Mucosa of gallbladder (tissue), 1 donor: Measurements from ENCODE around the gene ATOH8. TPM values are rescaled to one million over a fixed set of nuclear protein-coding genes. Genes with fewer than 3 reads are reported as not detected.
"Not testable (repeated sequence)": the region's sequence is repeated elsewhere in the genome, so short reads cannot be mapped to it uniquely, and the experiment has no call there.

Experiments used
- DNase-seq: peaks from one replicate; pipeline ENCODE4 v3.0.0-alpha.2; 2020; ENCODE audit warnings: low spot score
- total RNA-seq: library from RNA; stranded (reverse); gene quantifications from one replicate; pipeline ENCODE4 v1.2.1, GENCODE V29; 2021
- donor health status: DM: no; HTN: no; CAD: no.

The ATOH8 gene
- 9.0 TPM for total RNA-seq

- DNase-seq, result peak; percentile 66
These were observed at the start of gene ATOH8 for GRCh38 chr2:85753525-85754312. Gene ATOH8, plus strand, starts transcription at chr2:85753991. Its CDS starts 199 bp downstream, at chr2:85754190.

- DNase-seq, result no peak
These were observed 49.8 kb upstream of the ATOH8 start for GRCh38 chr2:85704038-85704437.

- DNase-seq, result no peak
These were observed 48.8 kb upstream of the ATOH8 start for GRCh38 chr2:85704800-85705679.

- peak; percentile 46 for DNase-seq
These were observed 48.1 kb upstream of the ATOH8 start for GRCh38 chr2:85705680-85706039.

GRCh38 chr2:85706063-85706462, 47.7 kb upstream of the ATOH8 start:
- DNase-seq, result no peak

- DNase-seq, result no peak
These were observed 47.0 kb upstream of the ATOH8 start for GRCh38 chr2:85706599-85707296.

- peak; percentile 83 for DNase-seq
These were observed 46.5 kb upstream of the ATOH8 start for GRCh38 chr2:85707304-85707703.

GRCh38 chr2:85708641-85709040, 45.1 kb upstream of the ATOH8 start:
- DNase-seq, result no peak

GRCh38 chr2:85709401-85709811, 44.4 kb upstream of the ATOH8 start:
- DNase-seq, result no peak

- DNase-seq, result no peak
These were observed 42.9 kb upstream of the ATOH8 start for GRCh38 chr2:85710687-85711577.

GRCh38 chr2:85711578-85712060, 42.2 kb upstream of the ATOH8 start:
- no peak for DNase-seq

GRCh38 chr2:85712336-85712735, 41.5 kb upstream of the ATOH8 start:
- no peak for DNase-seq

GRCh38 chr2:85712849-85713612, 40.8 kb upstream of the ATOH8 start:
- peak; percentile 81 for DNase-seq

- DNase-seq, result no peak
These were observed 40.0 kb upstream of the ATOH8 start for GRCh38 chr2:85713836-85714235.

GRCh38 chr2:85714421-85714820, 39.4 kb upstream of the ATOH8 start:
- DNase-seq, result not testable (repeated sequence)

- DNase-seq, result no peak
These were observed 39.0 kb upstream of the ATOH8 start for GRCh38 chr2:85714841-85715240.

- DNase-seq, result no peak
These were observed 37.4 kb upstream of the ATOH8 start for GRCh38 chr2:85716346-85716914.

- no peak for DNase-seq
These were observed 36.3 kb upstream of the ATOH8 start for GRCh38 chr2:85717308-85718008.

- no peak for DNase-seq
These were observed 35.8 kb upstream of the ATOH8 start for GRCh38 chr2:85718009-85718391.
